Neuronal stem cell (in vitro differentiated cells): ENCODE data around the gene SMC5.
"Not testable (repeated sequence)": the region's sequence is repeated elsewhere in the genome, so short reads cannot be mapped to it uniquely, and the experiment has no call there.

ENCODE experiments used
- DNase-seq: peaks from one replicate; pipeline ENCODE4 v3.0.0-alpha.2; 2013; ENCODE audit warnings: low spot score
- H2AFZ ChIP-seq: one replicate; pipeline ENCODE4 v1.6.1; 2013; ENCODE audit warnings: mild to moderate bottlenecking, low read length, inconsistent platforms
- H2AK5ac ChIP-seq: 2 replicates; pipeline ENCODE4 v1.6.1; 2013; ENCODE audit warnings: low read depth, mild to moderate bottlenecking, inconsistent platforms, low read length, moderate library complexity, mixed read lengths
- H2BK120ac ChIP-seq: 2 replicates; pipeline ENCODE4 v1.6.1; 2013; ENCODE audit warnings: low read depth, mild to moderate bottlenecking, inconsistent platforms, low read length, moderate library complexity, mixed read lengths
- H2BK12ac ChIP-seq: one replicate; pipeline ENCODE4 v1.6.1; 2013; ENCODE audit warnings: low read length, inconsistent platforms
- H2BK15ac ChIP-seq: 2 replicates; pipeline ENCODE4 v1.6.1; 2013; ENCODE audit warnings: mild to moderate bottlenecking, low read length, inconsistent platforms, mixed read lengths
- H2BK5ac ChIP-seq: one replicate; pipeline ENCODE4 v1.6.1; 2013; ENCODE audit warnings: inconsistent platforms, mild to moderate bottlenecking, low read length, moderate library complexity
- H3K14ac ChIP-seq: one replicate; pipeline ENCODE4 v1.6.1; 2013; ENCODE audit warnings: low read length, inconsistent platforms
- H3K18ac ChIP-seq: 2 replicates; pipeline ENCODE4 v1.6.1; 2013; ENCODE audit warnings: low read length, inconsistent platforms
- H3K23ac ChIP-seq: 2 replicates; pipeline ENCODE4 v1.6.1; 2013; ENCODE audit warnings: low read depth, mild to moderate bottlenecking, mixed read lengths, low read length, inconsistent platforms; ENCODE audit not compliant: poor library complexity
- H3K27ac ChIP-seq: replicated peaks from 3 replicates; pipeline ENCODE4 v1.5.1; 2013; ENCODE audit warnings: low read length, inconsistent platforms
- H3K27me3 ChIP-seq, 3 experiments: 2 replicates each; pipeline ENCODE4 v1.6.1; 2013; ENCODE audit warnings: low read length in 3 of 3, mild to moderate bottlenecking in 2 of 3, inconsistent platforms in 1 of 3, low read depth in 1 of 3, mixed read lengths in 1 of 3, moderate library complexity in 1 of 3; ENCODE audit not compliant: control insufficient read depth in 3 of 3, insufficient read depth in 3 of 3
- H3K36me3 ChIP-seq, 2 donors: replicated peaks in 1 of 2; 2 replicates each; pipeline ENCODE4 v1.6.1; 2013; ENCODE audit warnings: low read length in 2 of 2; ENCODE audit not compliant: control insufficient read depth in 2 of 2, insufficient read depth in 2 of 2
- H3K4ac ChIP-seq: 2 replicates; pipeline ENCODE4 v1.6.1; 2013; ENCODE audit warnings: inconsistent platforms, mild to moderate bottlenecking, low read length, moderate library complexity
- H3K4me1 ChIP-seq, 2 donors: 1 replicate in 1 of 2; 2 replicates in 1 of 2; pipeline ENCODE4 v1.6.1; 2013; ENCODE audit warnings: low read length in 2 of 2, low read depth in 1 of 2; ENCODE audit not compliant: control insufficient read depth in 2 of 2, insufficient read depth in 1 of 2
- H3K4me2 ChIP-seq: one replicate; pipeline ENCODE4 v1.6.1; 2013; ENCODE audit warnings: mild to moderate bottlenecking, low read length, inconsistent platforms; ENCODE audit not compliant: insufficient read depth, poor library complexity, severe bottlenecking
- H3K4me3 ChIP-seq, 2 donors: 2 replicates each; pipeline ENCODE4 v1.5.1; 2013; ENCODE audit warnings: low read length in 2 of 2, mild to moderate bottlenecking in 2 of 2, inconsistent platforms in 1 of 2, moderate library complexity in 1 of 2
- H3K79me1 ChIP-seq: one replicate; pipeline ENCODE4 v1.6.1; 2013; ENCODE audit warnings: low read depth, mild to moderate bottlenecking, inconsistent platforms, low read length, moderate library complexity
- H3K9ac ChIP-seq: one replicate; pipeline ENCODE4 v1.6.1; 2013; ENCODE audit warnings: mild to moderate bottlenecking, low read depth, low read length, inconsistent platforms; ENCODE audit not compliant: poor library complexity
- H3K9me3 ChIP-seq, 2 donors: replicated peaks in 1 of 2; 2 replicates each; pipeline versions ENCODE3 to v1.6.1; 2013; ENCODE audit warnings: low read length in 2 of 2, mild to moderate bottlenecking in 2 of 2, inconsistent platforms in 1 of 2, low read depth in 1 of 2, mixed read lengths in 1 of 2, moderate library complexity in 1 of 2; ENCODE audit not compliant: control insufficient read depth in 2 of 2, insufficient read depth in 1 of 2
- H4K8ac ChIP-seq: one replicate; pipeline ENCODE4 v1.6.1; 2013; ENCODE audit warnings: low read depth, mild to moderate bottlenecking, inconsistent platforms, low read length, moderate library complexity
- H4K91ac ChIP-seq: one replicate; pipeline ENCODE4 v1.6.1; 2013; ENCODE audit warnings: low read length, low read depth, mild to moderate bottlenecking, inconsistent platforms; ENCODE audit not compliant: poor library complexity
- WGBS, 2 donors: extraction: QIAGEN DNeasy Blood & Tissue Kit; methylation state at CpG; one replicate each; pipeline ENCODE4 v1.1.7; 2013; ENCODE audit warnings: missing lambda C conversion rate in 2 of 2, mixed read lengths in 1 of 2; ENCODE audit not compliant: insufficient read length in 2 of 2, insufficient replicate concordance in 1 of 2; ENCODE audit errors: extremely low coverage in 2 of 2; 5-methylcytosine and 5-hydroxymethylcytosine counted together

SMC5 gene

GRCh38 chr9:70229579-70229978, 29.2 kb upstream of the SMC5 start:
- Histone ChIP-seq H4K91ac (no peak overlapping the region), H2AK5ac (no peak overlapping the region), H2BK12ac (no peak overlapping the region), H3K23ac (no peak overlapping the region), H3K27ac (no peak overlapping the region), H3K18ac (no peak overlapping the region), H4K8ac (no peak overlapping the region), H3K36me3 (no peaks in the 10 kb centered on the region), H3K79me1 (no peaks in the 10 kb centered on the region), H3K27me3 (no peaks in the 10 kb centered on the region), H3K4ac (no peak overlapping the region), H2AFZ (no peak overlapping the region), H3K9me3 (no peaks in the 10 kb centered on the region), H3K4me2 (no peak overlapping the region), H2BK15ac (no peak overlapping the region), H3K9ac (no peak overlapping the region), H3K14ac (no peak overlapping the region), H2BK5ac (no peak overlapping the region), H3K4me1 (peaks cover 0 to 1% of the 10 kb centered on the region in 2 donors), H2BK120ac (no peak overlapping the region), H3K4me3 (no peak overlapping the region)
- no peak for DNase-seq
- WGBS, 2 donors, result no CpG with 5 or more reads among the region's 3 CpGs

GRCh38 chr9:70232476-70232875, 26.3 kb upstream of the SMC5 start:
- no peak overlapping the region for H3K23ac ChIP-seq
- H4K91ac ChIP-seq, result no peak overlapping the region
- no peaks in the 10 kb centered on the region for H3K27me3 ChIP-seq
- H3K27ac ChIP-seq, result no peak overlapping the region
- no peak overlapping the region for H3K18ac ChIP-seq
- no peak overlapping the region for H3K9ac ChIP-seq
- no peak overlapping the region for H4K8ac ChIP-seq
- no peak overlapping the region for H3K14ac ChIP-seq
- no peak overlapping the region for H2AK5ac ChIP-seq
- no peak overlapping the region for H3K4me3 ChIP-seq
- no peak overlapping the region for H3K4ac ChIP-seq
- no peak for DNase-seq
- H2BK120ac ChIP-seq, result no peak overlapping the region
- H3K79me1 ChIP-seq, result no peaks in the 10 kb centered on the region
- no peak overlapping the region for H3K4me2 ChIP-seq
- no peaks in the 10 kb centered on the region for H3K36me3 ChIP-seq
- H2BK15ac ChIP-seq, result no peak overlapping the region
- H3K9me3 ChIP-seq, result no peaks in the 10 kb centered on the region
- H2AFZ ChIP-seq, result no peak overlapping the region
- WGBS, 2 donors, result no CpG with 5 or more reads among the region's 4 CpGs
- no peak overlapping the region for H2BK12ac ChIP-seq
- no peak overlapping the region for H2BK5ac ChIP-seq
- peaks cover 0 to 1% of the 10 kb centered on the region in 2 donors for H3K4me1 ChIP-seq

GRCh38 chr9:70234208-70234607, 24.6 kb upstream of the SMC5 start:
- not testable (repeated sequence) for H3K79me1 ChIP-seq, H3K4me3 ChIP-seq, H3K4me2 ChIP-seq, H3K23ac ChIP-seq, H3K4ac ChIP-seq, H3K27me3 ChIP-seq, H2BK15ac ChIP-seq, H2BK12ac ChIP-seq, H2AFZ ChIP-seq, H3K18ac ChIP-seq, H4K8ac ChIP-seq, H3K4me1 ChIP-seq, H2BK5ac ChIP-seq, H2AK5ac ChIP-seq, H4K91ac ChIP-seq, H3K9me3 ChIP-seq, H3K14ac ChIP-seq, H3K9ac ChIP-seq, H2BK120ac ChIP-seq, H3K36me3 ChIP-seq, DNase-seq, H3K27ac ChIP-seq
- WGBS, 2 donors, result no CpG with 5 or more reads among the region's 9 CpGs

GRCh38 chr9:70245952-70246351, 12.8 kb upstream of the SMC5 start:
- not testable (repeated sequence) for H4K91ac ChIP-seq, H3K9ac ChIP-seq, H3K14ac ChIP-seq, H3K79me1 ChIP-seq, H2BK15ac ChIP-seq, H3K27ac ChIP-seq, H2AFZ ChIP-seq, H3K27me3 ChIP-seq, H3K36me3 ChIP-seq, H3K23ac ChIP-seq, H3K18ac ChIP-seq, H3K4me3 ChIP-seq, H3K4me2 ChIP-seq, H3K4ac ChIP-seq, DNase-seq, H4K8ac ChIP-seq, H3K4me1 ChIP-seq, H2AK5ac ChIP-seq, H2BK12ac ChIP-seq, H2BK5ac ChIP-seq, H2BK120ac ChIP-seq, H3K9me3 ChIP-seq
- no CpG with 5 or more reads among the region's 1 CpG for WGBS, 2 donors
